GM21825 (cell line): Measurements from ENCODE around the gene DLG1.

ENCODE experiments used
- ATAC-seq: cut with Tn5 transposase; IDR thresholded peaks from one replicate; pipeline ENCODE4 v1.9.1; 2021; ENCODE audit warnings: mild to moderate bottlenecking, moderate library complexity; ENCODE audit not compliant: unreplicated experiment

Gene DLG1

DNA sequence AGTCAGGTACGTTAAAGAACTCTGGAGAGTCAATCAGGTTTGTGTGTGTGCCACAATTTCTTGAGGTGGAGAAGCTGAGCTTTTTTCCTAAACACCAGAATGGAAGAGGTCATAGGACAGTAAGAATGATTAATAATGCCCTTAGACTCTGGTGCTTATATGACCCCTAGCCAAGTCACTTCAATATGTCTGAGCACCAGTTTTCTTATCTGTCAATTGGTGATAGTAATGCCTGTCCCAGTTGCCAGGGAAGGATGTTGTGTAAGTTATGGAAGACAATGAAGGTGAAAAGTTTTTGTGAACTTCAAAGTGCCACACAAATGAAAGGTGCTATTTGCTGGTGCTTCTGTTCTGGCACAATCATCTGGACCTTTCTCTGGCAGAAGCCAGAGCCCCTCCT, 22.2 kb upstream of the DLG1 start:
- no peak for ATAC-seq

DNA sequence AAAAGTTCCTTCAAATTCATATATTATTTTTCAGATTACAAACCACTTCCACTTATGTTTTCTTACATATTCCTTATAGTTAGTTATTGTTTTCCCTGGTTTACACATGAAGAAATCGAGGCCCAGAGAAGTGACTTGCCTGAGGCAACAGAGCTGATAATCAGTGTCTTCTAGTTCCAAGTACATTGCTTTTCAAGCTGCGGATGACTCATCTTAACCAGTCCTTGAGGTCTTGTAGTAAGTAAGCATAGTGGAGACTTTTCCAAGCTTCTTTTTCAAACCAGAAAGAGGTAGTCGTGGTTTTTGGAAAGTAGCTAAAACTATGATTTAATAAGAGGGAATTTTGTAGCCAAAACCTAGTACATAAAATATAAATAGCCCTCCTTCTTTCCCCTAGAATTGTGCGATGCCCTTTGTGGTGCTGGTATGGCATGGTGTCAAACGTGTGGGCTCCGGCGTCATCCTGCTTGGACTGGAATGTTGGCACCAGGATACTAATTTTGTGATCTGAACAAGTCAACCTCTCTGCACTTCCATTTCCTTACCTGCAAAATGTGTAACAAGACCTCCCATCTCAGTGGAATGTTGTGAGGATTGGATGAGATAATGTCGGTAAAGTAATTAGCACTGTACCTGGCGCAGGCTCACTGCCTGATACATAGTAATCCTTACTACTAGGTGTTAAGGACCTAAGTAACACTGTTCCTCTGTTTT, 19.0 kb upstream of the DLG1 start:
- no peak for ATAC-seq

DNA sequence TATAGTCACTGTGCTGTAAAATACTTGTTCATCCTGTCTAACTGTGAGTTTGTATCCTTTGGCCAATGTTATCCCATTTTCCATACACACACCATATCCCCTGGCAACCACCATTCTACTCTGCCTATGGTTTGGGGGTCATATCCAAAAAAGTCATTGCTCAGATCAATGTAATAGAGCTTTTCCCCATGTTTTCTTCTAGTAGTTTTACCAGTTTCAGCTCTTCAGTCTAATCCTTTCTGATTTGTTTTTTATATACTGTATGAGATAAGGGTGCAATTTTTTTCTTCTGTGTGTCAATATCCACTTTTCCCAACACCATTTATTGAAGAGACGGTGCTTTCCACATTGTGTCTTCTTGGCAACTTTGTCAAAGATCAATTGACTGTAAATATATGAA, 14.0 kb upstream of the DLG1 start:
- no peak for ATAC-seq

DNA sequence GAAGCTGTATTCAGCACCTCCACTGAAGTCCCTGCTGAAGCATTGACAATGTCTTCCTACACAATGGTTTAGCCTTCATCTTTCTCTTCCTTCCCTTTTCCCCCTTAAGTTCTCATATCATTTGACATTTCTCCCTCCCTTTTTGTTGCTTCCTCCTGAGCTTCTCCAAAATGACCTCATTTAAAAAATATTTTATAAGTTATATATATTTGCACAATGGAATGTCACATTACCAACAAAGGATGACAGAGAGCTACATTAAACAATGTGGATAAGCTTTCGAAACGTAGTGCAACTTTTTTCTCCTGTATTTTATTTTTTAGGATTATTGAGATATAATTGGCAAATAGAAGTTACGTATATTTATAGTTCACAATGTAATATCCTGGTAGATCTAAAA, 13.2 kb upstream of the DLG1 start:
- no peak for ATAC-seq

DNA sequence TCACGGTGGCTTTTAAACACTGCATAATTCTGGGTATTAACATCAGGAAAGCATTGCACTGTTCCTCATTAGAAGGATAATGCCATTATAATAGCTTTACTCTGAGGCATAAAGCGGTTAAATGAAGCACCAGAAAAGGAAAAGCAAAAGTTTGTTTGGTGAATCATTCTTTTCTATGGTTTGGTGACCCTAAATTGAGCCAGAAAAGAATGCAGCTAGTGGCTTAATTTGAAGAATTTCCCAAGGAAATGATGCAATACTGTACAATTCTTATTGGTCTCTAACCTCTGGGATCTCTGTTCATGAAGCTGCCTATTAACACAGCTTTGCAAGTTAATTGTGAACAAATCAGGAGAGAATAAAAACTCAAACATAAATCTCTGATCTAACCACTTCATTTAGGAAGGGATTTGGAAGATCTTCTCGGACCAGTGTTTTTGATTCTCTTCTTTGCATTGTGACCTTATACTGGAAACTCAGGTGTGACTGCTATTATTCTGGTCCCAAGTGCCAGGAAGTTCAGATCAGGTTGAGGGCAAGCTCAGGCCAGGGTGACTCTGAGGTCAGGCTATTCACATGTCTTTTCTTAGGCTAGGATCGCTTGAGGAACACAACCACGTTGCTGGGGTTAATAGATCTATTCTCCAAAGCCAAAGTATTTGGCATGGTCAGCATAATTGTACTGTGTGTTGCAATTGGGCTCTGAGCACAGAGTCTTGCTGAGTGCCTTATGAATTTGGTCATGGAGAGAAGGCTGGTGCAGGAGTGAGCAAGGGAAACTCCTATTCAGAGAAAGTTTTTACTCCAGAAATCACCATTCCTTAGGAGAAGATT, 11.3 kb upstream of the DLG1 start:
- ATAC-seq: no peak

DNA sequence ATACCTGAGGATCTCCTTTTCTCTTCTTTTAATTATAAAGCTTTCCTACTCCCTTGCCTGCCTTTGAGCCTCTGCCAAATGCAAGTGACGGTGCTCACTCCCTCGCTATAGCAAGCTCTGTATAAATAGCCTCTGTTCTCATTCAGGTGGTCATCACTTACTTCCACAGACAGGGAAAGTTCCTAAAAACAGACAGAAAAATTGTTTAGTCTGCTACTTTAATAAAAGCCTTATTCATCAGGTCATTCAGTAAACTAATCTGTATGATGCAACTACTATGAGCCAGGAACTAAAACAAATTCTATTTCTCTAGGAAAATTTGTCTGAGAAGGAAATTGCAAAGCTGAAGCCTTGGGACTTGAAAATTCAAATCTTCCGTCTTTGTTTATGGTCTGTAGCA, 10.2 kb upstream of the DLG1 start:
- ATAC-seq: no peak

DNA sequence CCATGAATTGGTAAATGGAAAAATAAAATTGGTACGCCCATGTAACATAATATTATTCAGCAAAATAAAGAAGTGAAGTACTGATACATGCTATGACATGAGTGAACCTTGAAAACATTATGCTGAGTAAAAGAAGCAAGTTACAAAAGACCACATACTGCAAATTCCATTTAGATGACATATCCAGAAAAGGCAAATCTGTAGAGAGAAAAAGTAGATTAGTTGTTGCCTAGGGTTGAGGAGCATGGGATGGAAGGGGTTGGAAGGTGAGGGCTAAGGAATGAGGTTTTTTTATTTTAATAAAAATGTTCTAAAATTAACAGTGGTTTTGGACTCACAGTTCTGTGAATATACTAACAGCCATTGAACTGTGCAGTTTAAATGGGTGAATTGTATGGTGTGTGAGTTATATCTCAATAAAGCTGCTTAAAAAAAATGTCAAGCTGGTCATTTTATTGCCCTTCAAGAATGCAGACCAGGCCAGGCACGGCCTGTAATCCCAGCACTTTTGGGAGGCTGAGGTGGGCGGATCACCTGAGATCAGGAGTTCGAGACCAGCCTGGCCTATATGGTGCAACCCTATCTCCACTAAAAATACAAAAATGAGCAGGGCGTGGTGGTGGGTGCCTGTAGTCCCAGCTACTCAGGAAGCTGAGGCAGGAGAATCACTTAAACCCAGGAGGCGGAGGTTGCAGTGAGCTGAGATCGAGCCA, 8.1 kb upstream of the DLG1 start:
- ATAC-seq: no peak

DNA sequence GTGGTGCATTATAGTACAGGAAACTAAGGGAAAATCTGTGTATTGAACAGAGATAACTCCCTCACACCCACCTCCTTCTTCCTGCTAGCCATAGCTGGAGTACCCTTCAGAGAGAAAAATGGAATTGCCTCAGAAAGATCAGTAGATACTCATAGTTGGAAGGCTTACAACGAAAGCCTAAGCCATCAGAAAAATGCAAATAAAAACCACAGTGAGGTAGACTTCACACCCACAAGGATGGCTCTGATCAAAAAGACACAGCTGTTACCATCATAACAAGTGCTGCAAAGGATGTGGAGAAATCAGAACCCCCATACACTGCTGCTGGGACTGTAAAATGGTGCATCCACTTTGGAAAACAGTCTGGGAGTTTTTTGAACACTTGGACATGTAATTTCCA, 7.4 kb upstream of the DLG1 start:
- ATAC-seq: peak; percentile 93

DNA sequence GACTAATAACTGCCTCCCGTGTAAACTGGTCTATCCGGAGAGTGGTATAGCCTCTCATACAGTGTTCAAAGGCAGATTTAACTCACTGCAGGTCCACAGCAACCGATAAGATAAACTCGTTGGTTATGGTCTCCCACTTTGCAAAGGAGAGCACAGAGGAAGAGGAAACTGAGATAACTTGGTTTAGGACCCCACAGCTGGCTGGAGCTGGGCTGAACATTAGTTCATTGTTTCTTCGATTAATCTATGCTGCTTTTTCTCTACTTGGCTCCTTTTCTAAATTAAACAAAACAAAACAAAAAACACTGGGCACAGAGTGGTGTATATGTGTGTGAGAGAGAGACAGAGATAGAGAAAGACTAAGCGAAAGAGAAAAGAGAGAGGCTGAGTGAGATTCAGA, 5.0 kb upstream of the DLG1 start:
- ATAC-seq: no peak

DNA sequence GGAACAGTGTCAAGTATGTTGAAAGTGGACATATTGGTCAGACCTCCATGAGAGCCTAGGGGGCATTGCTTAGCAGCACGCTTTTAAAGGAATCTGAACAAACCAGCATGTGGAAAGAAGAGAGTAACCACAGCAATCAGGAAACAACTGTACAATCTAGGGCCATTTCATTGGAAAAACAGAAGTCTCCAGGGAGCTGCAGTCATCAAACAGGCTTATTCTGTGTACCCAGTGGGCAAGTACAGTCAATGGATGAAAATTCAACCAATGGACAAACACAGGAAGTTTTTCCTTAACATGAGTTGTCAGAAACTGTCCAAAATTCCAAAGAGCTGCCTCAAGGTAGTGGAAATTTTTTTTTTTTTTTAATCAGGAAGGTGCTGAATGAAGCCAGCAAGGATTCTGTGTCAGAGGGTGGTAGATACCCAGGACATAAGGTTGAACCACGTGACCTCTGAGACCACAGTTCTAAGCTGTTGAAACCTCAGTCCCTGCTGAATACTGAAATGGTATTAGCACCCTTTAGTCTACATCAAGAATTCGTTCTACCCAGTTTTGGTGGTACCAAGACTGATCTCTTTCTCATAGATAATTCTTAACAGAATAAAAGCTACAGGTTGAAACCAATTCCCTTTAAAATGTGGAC, 4.4 kb upstream of the DLG1 start:
- no peak for ATAC-seq

DNA sequence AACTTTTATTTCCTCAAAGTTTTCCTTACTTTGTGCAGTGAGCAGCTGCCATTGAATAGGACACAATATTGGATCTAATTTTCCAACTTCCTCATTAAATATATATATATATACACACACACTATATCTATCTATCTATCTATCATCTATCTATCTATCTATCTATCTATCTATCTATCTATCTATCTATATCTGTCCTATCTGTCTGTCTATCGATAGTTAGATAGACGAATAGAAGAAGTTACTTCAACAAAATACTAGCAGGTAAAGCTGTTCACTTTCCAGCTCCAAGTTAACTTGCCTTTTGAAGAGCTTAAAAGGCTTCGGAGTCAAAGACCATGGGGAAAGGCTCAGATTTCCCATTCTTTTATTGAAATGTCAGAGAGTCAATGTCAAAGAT, 3.6 kb upstream of the DLG1 start:
- no peak for ATAC-seq

DNA sequence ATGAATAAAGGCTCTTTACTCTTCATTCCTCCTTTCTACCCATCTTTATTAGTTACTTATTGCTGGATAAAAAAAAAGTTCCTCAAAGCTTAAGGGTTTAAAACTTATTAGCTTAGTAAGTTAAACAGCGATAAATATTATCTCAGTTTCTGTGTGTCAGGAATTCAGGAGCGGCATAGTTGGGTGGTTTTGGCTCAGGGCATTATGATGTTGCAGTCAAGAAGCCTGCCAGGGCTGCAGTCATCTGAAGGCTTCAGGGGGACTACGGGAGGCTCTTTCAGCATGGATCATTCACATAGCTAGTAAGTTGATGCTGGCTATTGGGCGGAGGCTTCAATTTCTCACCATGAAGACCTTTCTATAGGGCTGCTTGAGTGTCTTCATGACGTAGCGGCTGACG, 1.9 kb upstream of the DLG1 start:
- ATAC-seq: no peak

DNA sequence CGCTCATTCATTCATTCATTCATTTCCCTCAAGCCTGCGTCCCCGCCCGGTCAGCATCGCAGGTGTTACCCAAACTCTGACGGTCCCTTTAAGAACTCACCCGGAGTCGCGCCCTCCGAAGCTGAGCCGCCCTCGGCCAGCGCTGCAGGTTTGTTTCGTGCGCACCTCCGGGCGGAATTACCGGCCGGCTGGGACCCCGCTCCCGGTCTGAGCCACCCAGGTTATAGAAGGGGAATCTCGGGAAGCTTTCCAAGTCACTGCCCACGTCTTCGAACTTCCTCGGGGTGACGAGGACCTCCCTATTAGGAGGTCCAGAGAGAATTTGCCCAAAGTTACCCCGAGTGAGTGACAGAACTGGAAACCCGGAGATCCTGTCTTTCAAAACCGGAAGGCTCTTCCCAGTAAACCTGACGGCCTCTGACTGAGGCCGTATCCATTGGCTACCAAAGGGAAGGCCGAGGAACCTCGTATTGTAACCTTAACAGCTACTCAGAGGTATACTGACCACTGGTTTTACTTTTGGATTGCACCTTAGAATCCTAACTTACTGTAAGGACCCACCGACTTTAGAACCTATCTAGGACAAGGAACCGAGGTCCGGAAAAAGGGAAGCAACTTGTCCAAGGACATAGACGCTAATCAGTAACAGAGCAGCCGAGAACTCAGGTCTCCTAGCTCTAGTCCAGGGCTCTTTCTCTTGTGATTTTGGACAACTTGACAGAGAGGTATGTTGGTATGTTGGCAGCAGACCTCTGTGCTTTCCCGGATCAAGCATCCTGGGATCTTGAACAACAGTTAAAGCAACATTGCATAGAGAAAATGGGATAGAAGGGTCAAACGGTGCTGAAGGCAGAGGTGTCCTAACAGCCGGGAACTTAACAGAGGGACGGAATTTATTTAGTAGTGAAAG, 788 bp upstream of the DLG1 start:
- ATAC-seq: no peak

DNA sequence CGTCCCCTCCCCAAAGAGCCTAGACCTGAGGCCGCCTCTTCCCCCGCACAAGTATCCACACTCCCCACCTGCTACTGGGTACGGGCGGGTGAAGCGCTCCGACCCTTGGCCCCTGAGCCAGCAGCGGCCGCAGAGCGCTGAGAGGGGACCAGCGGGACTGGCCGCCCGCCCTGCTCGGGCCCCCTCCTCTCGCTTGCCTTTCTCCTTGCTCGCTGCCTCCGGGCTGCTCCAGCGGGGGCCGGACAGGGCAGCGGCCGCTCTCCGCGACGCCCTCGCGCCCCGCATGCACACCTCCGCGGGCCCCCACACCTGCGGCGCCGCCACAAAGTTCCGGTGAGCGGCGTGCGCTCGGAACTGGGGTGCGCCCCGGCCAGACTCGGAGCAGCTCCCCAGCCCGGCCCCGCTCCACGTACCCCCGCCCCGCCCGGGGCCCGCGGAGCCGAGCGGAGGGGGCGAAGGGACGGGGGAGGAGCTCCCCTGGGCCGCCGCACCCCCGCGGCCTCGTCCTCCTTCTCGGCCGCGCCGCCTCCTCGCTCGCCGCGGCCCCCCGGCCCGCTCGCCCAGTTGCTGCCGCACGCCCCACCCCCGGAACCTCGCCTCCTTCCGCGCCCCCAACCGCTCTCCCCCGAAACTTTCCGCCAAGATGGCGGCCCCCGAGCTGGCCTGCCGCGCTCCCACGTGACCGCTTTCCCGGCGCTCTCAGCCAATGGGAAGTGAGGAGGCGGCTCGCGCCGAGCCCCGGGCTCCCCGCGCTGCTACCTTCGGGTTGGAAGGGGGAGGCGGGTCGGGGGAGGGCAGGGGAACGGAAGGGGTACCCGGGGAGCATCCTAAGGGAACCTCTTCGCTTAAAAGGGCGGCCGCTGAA, 704 bp downstream of the DLG1 start:
- ATAC-seq: peak; percentile 67

DNA sequence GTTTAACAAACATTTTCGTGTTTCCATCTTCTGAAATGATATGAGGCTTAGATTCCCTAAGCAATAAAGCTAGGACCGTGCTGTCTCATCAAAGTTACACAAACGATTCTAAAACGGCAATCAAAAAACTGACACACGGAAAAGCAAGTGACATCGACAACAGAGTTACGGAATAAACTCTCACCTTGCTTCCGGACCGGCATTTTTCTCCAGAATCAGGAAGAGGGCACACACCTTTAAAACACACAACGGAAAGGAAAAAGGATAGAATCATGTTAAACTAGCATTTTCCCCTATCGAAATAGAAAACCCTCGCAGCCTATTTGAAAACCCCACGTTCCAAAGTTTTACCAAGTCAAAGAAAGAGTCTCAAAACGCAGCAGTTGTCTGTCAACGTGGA, 1.4 kb downstream of the DLG1 start:
- ATAC-seq: no peak

DNA sequence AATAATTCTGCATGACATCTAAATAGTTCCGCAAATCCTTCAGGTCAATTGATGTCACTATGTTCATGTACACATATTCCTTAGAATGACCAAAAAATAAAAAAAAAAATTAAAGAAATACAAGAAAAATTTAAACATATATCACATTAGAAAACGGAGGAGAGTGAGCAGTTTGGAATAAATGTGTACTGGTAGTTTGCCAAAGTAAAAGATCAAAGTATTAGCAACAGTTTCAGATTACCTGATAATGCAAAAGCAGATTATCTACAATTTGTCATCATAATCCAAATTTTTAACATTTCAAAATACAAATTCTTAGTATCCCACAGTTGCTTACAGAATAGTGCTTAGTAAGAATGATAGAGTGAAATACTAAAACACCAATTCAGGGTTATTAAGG, 1.9 kb downstream of the DLG1 start:
- no peak for ATAC-seq

DNA sequence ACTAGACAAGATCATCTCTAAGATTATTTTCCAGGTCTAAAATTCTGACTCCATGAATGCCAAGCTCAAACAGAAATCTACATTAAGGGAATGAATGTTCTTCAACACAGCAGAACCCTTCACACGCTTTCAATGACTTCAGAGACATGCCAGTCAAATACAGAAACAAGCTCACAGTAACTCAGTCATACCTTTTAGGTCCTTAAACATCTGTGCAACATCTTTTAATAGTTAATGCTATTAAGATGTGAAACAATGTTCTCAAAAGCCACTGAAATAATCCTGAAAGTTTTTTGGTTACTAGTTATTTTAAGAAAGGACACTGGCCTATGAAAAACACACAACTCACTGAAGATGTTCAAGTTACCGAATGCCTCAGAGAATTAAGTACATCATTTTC, 2.5 kb downstream of the DLG1 start:
- no peak for ATAC-seq

DNA sequence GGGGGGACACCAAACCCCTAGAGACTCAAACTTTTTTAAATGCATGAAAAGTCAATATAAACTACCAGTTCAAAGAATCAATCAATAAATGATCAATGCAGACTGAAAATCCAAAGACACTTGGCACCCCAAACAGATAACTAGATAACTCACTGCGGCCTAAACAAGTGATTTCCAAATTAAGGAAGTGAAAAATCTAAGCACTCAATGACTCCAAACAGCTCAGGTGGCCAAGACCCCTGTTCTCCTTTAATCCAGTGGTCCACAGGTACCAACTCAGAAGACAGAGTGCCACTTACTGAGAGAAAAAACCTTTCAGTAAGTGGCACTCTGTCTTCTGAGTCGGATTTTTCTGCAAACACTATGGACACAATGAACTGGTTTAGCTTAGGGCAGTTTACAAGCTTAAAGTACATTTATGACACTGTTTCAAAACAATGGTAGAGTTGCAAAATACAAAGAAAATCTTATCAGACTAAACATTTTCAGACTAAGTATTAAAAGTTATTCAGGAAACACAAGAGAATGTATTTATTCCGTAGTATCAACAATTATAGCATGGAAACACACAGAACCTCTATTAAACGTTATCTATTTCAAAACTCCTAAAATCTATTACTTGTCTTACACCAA, 4.7 kb downstream of the DLG1 start:
- no peak for ATAC-seq

DNA sequence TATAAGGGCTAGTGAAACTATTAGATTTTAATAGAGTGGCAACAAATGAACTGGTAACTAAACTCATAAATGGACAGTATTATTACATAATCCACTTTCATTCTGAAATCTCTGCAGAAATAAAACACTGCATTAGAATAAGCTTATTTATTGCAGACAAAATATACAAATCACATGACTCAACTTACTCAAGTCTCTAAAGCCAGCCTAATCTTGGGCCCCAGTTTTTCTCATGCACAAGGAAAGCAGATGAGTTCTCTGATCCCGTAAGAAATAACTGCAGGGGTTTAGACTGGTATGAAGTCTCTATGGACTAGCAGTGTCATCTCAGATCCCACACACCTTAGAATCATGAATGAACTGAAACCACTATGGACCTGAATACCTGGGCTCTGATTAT, 5.8 kb downstream of the DLG1 start:
- ATAC-seq: no peak
